Kidney tubule cell (primary cell): Measurements from ENCODE around the gene HECW1.

Experiments
- DNase-seq: peaks from one replicate; pipeline ENCODE4 v3.0.0-alpha.2; 2018; ENCODE audit warnings: low spot score

The HECW1 gene

DNA sequence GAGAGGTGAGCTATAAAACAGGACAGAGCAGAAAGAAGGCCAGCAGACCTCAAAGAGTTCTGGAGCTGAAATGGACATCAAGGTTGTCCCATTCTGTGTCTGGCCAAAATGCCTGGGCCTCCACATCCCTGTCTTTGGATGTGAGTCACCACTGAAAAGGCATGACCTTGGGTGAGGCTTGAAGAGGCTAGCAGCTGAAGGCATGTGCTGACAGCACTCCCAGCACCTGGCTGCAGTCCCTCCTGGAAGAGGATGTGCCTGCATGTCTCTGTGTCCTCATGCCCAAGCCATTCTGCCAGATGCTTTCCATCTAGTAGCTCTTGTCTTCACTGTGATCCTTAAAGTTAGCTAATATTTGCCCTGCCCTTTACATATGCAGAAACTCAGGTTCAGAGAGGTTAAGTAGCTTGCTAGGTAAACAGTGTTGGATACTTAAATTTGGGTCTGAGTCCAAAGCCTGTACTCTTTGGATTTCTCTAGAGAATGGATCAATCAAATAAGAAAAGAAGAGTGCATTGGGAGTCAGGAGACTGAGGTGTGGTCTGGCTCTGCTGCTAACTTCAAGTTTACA is 35.8 kb downstream of the HECW1 start:
- DNase-seq, result peak; percentile 39

DNA sequence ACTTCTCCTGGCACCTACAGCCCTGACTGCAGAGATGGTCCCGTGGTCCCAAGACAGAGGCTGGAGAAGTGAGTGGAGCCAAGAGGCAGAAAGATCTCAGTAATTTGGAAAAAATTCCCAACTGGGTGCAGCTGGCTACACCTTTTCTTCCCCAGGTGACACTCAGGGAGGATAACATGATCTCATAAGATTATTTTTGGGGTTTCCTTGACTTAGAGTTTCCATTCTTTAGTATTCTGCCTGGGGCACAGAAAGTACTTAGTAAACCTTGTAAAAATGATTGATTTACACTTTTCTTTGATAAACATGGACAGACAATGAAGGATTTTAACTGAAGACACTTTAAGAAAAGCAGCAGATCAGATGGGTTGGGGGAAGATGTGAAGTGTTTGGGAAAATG is 38.6 kb downstream of the HECW1 start:
- no peak for DNase-seq

DNA sequence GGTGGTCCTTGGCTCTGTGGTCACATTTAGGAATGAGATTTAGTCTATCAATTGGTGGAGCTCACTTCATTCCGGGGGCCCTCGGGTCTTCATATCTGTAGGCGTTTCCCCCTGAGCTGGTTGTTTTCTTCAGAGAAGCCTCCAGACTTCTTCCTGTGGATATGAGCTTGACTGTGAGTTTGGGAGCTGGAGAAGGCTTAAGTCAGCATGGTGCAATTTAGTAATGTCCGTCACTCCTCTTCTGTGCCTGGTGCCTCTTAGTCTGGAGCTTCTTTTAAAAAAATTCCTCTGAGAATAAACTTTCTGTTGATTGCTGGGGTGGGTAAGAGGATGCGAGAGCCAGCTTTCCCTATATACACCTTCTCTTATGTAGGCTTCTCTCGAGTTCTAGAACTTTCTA is 40.2 kb downstream of the HECW1 start:
- no peak for DNase-seq

DNA sequence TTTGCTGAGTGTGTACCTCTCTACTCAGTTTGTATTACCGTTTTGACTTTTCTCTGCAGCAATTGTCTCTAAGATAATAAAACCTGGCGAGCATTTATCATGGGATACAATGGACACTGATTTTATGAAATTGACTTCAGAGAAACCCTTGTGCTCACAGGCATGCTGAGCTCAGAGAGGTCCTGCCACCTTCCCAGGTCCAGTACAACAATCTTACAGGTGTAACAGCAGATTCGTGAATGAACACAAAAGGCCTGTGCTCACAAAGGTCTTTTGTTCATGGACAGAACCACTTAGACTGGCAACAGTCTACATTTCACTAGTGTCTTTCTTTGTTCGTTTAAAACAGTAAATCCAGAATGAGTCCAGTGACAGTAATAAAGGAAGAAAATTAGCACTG is 43.2 kb downstream of the HECW1 start:
- DNase-seq, result no peak

GRCh38 chr7:43163885-43164284 is 51.4 kb downstream of the HECW1 start:
- DNase-seq, result no peak

DNA sequence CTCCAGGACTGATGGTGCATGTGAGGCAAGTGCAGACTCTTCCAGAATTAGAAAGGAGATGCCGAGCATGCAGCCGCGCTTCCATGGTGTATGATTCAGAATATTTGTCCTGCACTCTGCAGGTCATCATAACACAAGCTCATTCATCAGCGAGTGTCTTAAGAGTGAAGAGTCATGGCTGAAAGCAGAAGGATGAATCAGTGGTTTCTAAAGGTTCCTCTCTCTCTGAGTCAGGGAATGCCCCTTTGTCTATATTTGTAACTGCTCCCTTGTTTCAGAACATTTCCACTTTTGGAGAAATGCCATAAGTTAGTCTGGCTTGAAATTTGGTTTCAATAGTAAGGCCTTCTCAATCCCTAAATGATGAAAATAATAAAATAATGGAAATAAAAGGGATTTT is 52.3 kb downstream of the HECW1 start:
- DNase-seq, result peak; percentile 98

- no peak for DNase-seq
Observed at GRCh38 chr7:43166686-43167085, 54.2 kb downstream of the HECW1 start.

DNA sequence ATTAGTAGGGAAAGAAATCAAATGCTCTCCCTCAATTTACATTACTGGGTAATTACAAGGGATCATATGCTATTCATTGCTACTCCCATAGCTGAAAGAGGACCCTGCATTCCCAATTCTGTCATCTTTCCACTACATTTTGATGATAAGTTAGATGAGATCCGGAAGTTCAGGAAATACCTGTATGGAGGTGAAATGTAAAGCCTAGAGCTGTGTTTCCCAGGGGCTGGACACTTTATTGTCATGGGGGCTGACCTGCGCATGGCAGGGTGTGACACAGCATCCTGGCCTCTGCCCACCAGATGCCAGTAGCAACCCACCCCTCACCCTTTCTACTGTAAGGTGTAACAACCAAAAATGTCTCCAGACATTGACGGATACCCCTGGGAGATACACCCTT is 56.6 kb downstream of the HECW1 start:
- no peak for DNase-seq

DNA sequence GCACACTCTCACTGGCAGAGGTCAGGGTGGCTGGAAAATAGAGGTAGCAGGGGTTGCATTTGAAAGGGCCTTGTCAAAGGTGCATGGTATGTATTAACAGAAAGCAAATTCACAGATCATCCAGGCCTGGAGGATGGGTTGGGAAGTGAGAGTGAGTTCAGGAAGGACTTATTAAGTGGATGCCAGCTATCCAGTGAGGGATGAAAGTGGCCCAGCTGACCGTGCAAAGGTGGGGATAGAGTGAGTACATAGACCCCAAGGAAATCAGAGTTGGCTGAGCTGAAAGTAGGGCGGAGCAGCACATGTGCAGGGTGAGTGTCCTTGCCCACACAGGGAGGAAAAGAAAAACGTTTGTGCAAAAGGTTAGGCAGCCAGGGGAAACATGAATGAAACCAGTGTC is 58.1 kb downstream of the HECW1 start:
- peak; percentile 89 for DNase-seq

- no peak for DNase-seq
Observed at GRCh38 chr7:43175570-43176200, 63.2 kb downstream of the HECW1 start.

DNA sequence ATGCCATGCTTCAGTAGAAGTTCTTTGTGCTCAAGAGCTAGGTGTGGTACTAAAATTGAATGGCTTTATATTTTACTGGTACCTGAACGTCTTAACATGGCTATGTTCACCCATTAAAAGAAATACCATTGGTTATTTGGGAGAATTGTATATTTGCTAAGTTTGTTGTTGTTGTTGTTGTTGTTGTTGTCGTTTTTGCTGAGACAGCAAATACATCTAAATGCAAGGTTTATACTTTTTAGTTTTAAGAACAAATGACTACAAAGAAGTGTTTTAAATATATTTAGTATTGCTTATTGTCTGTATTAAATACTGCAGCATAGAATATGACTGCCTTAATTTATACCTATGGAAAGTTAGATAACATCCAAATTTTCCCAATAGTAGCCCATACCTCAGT is 66.9 kb downstream of the HECW1 start:
- no peak for DNase-seq

DNA sequence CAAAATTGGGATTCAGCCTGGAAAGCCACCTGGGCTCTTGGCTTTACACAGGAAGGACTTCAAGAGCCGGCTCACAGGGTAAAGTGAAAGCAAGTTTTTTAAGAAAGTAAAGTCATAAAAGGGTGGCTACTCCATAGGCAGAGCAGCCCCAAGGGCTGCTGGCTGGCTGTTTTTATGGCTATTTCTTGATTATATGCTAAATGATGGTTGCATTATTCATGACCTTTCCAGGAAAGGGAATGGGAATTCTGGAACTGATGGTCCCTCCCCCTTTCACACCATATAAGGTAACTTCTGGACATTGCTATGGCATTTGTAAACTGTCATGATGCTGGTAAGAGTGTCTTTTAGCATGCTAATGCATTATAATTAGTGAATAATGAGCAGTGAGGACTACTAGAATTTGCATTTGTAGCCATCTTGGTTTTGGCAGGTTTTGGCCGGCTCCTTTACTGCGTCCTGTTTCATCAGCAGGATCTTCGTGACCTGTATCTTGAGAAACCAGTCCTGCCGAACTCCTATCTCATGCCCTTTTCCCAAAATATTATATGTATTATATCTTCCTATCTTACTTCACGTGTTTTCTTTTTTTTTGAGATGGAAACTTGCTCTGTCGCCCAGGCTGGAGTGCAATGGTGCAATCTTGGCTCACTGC is 80.5 kb downstream of the HECW1 start:
- no peak for DNase-seq

DNA sequence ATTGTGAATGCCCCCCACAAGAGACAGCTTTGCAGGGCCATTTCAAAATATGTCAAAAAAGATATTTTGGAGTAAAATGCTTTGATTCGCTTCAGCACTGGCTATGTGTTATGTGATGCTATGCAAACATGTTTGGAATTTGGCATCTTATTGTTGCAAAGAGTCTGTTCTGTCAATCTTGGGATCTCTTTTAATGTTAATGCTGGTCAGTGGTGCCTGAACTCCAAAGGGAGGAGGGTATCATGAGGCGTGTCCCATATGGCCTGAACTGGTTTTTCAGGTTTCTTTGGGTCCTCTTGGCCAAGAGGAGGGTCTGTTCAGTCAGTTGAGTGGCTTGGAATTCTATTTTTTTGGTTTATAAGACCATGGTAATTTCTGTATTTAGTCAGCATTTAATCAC is 81.4 kb downstream of the HECW1 start:
- DNase-seq, result no peak

- no peak for DNase-seq
Observed at GRCh38 chr7:43195256-43195655, 82.8 kb downstream of the HECW1 start.

DNA sequence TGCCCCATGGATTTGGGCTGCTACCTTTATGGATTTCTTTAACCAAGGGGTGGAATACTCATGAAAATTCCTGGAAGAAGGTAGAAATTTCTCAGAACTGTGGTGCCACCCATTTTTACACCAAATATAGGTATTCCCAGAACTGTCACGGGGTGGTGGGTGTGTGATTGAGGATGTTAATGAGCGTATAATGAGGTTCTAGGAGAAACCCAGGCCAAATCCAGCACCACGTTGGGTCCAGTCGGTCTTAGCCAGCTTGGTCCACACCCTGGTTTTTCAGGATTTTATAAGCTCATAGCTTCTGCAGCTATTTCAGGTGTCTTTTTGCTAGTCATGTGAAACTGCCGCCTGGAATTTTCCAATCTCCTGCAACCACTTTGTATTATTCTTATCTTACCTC is 83.3 kb downstream of the HECW1 start:
- no peak for DNase-seq

GRCh38 chr7:43196379-43196778 is 83.9 kb downstream of the HECW1 start:
- peak; percentile 79 for DNase-seq

- DNase-seq, result no peak
Observed at GRCh38 chr7:43198016-43198415, 85.6 kb downstream of the HECW1 start.

GRCh38 chr7:43198599-43199090 is 86.2 kb downstream of the HECW1 start:
- no peak for DNase-seq

- no peak for DNase-seq
Observed at GRCh38 chr7:43199371-43200160, 87.1 kb downstream of the HECW1 start.

DNA sequence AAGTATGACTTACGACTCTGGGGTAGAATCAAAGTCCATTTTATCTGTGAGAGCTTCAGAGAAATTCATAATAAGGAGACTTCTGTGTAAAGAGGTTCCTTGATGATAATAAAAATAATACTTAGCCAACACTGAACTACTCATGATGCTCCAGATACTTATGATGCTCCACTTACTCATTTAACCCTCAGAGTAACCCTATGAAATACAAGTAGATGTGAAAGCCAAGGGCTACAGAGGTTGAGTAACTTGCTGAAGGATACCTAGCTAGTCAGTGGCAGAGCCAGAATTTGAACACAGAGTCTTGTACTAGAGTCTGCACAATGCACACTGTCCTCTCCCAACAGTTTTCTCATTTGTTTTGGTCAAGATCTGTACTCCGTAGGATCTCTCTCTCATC is 89.5 kb downstream of the HECW1 start:
- DNase-seq, result no peak

GRCh38 chr7:43204081-43204480 is 91.6 kb downstream of the HECW1 start:
- no peak for DNase-seq

- no peak for DNase-seq
Observed at GRCh38 chr7:43205171-43205795, 92.8 kb downstream of the HECW1 start.
